Measurements from ENCODE around the gene UBE2E2. TPM values are rescaled to one million over a fixed set of nuclear protein-coding genes. Genes with fewer than 3 reads are reported as not detected.

UBE2E2 gene
- total RNA-seq, 1 donor from 2014 or later = 89.8 TPM

DNA sequence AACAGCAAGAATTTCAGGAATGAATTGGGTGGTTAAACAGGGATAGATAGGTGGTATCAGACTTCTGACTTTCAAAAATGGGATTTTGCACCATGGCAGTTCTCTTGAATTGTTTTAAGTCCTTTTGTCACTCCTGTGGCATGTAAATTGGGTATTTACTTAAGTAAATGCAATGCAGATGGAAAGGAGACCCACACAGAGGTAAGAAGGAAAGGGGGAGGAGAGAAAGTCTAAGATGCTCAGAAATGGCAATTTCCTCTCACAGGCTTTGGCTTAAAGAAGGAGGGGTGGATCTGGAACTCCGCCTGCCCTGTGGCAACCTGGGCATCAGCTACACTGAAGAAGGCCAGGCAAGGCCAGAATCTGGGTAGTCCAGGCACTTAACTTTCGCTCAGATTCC, 405.5 kb downstream of the UBE2E2 start:
- TF ChIP-seq, protein P1, sequence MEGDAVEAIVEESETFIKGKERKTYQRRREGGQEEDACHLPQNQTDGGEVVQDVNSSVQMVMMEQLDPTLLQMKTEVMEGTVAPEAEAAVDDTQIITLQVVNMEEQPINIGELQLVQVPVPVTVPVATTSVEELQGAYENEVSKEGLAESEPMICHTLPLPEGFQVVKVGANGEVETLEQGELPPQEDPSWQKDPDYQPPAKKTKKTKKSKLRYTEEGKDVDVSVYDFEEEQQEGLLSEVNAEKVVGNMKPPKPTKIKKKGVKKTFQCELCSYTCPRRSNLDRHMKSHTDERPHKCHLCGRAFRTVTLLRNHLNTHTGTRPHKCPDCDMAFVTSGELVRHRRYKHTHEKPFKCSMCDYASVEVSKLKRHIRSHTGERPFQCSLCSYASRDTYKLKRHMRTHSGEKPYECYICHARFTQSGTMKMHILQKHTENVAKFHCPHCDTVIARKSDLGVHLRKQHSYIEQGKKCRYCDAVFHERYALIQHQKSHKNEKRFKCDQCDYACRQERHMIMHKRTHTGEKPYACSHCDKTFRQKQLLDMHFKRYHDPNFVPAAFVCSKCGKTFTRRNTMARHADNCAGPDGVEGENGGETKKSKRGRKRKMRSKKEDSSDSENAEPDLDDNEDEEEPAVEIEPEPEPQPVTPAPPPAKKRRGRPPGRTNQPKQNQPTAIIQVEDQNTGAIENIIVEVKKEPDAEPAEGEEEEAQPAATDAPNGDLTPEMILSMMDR (IDR thresholded peaks at IDR 0.05) = no peak
- no peak for TF ChIP-seq EZH2phosphoT487 (IDR thresholded peaks at IDR 0.05)
- no peak for TF ChIP-seq EZH2 (IDR thresholded peaks at IDR 0.05)
- no peak overlapping the region for H3K4me2 ChIP-seq
- no peaks in the 10 kb centered on the region for H3F3A ChIP-seq (ENCODE audit: low read depth)
- no peaks in the 10 kb centered on the region for H3K79me2 ChIP-seq (ENCODE audit: low read depth)
- no peak overlapping the region for H2AFZ ChIP-seq (replicated peaks)
- Mint-ChIP-seq H3K36me3 (no peaks in the 10 kb centered on the region), H3K27me3 (ENCODE audit: insufficient read depth, low read depth) (peaks cover 9% of the 10 kb centered on the region), H3K27ac (no peak overlapping the region), H3K9me3 (no peaks in the 10 kb centered on the region), H3K4me3 (no peak overlapping the region), H3K4me1 (peaks cover 16% of the 10 kb centered on the region)
- no peak overlapping the region for H3K4me3 ChIP-seq
- H3K4me1 ChIP-seq = peaks cover 15% of the 10 kb centered on the region
- H3K27me3 ChIP-seq = no peaks in the 10 kb centered on the region
- H3K36me3 ChIP-seq = no peaks in the 10 kb centered on the region
- no peaks in the 10 kb centered on the region for H4K20me1 ChIP-seq (ENCODE audit: low read depth)
- DNase-seq (ENCODE audit: low spot score) = no peak
- no peak overlapping the region for H3K27ac ChIP-seq
- no peaks in the 10 kb centered on the region for H3K9me3 ChIP-seq (ENCODE audit: low read depth)
- no peak overlapping the region for H3K9ac ChIP-seq

DNA sequence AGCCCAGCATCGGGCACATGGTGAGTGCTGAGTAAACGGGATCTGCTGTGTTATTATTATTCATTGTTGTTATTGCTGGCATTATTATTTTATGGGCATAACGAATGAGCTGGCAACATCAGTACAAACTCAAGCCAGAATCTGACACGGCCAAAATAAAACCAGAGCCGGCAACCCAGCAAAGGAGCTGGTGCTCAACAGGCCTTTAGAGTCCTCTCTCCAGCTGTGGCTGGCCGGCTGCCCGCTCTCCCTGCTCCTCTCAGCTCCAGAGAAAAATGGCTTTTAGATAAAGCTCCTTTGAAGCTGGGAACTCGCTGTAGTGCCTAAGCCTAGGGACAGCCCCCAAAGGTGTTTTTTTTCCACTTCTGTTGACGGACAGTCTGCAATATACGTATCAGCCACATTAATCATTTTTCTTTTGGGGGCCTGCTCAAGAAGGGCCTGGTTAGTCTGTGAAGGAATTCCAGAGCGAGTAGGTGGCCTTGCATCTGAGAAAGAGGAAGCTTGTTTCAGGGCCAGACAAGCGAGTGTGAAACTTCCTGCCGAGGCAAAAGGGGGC, 408.7 kb downstream of the UBE2E2 start:
- Histone ChIP-seq H3F3A (ENCODE audit: low read depth) (no peaks in the 10 kb centered on the region), H3K4me1 (peaks cover 15% of the 10 kb centered on the region), H3K79me2 (ENCODE audit: low read depth) (no peaks in the 10 kb centered on the region), H2AFZ (replicated peaks) (peak overlapping the region; percentile 46), H3K4me3 (no peak overlapping the region), H3K4me2 (no peak overlapping the region), H3K27me3 (no peaks in the 10 kb centered on the region), H4K20me1 (ENCODE audit: low read depth) (no peaks in the 10 kb centered on the region), H3K36me3 (no peaks in the 10 kb centered on the region), H3K9me3 (ENCODE audit: low read depth) (no peaks in the 10 kb centered on the region), H3K9ac (no peak overlapping the region), H3K27ac (no peak overlapping the region)
- H3K27ac Mint-ChIP-seq = no peak overlapping the region
- peaks cover 11% of the 10 kb centered on the region for H3K4me1 Mint-ChIP-seq
- no peaks in the 10 kb centered on the region for H3K36me3 Mint-ChIP-seq
- H3K27me3 Mint-ChIP-seq (ENCODE audit: insufficient read depth, low read depth) = peaks cover 5% of the 10 kb centered on the region
- no peak for DNase-seq (ENCODE audit: low spot score)
- no peaks in the 10 kb centered on the region for H3K9me3 Mint-ChIP-seq
- no peak for TF ChIP-seq EZH2phosphoT487 (IDR thresholded peaks at IDR 0.05)
- TF ChIP-seq, protein P1 (IDR thresholded peaks at IDR 0.05) = no peak
- no peak for TF ChIP-seq EZH2 (IDR thresholded peaks at IDR 0.05)
- no peak overlapping the region for H3K4me3 Mint-ChIP-seq

DNA sequence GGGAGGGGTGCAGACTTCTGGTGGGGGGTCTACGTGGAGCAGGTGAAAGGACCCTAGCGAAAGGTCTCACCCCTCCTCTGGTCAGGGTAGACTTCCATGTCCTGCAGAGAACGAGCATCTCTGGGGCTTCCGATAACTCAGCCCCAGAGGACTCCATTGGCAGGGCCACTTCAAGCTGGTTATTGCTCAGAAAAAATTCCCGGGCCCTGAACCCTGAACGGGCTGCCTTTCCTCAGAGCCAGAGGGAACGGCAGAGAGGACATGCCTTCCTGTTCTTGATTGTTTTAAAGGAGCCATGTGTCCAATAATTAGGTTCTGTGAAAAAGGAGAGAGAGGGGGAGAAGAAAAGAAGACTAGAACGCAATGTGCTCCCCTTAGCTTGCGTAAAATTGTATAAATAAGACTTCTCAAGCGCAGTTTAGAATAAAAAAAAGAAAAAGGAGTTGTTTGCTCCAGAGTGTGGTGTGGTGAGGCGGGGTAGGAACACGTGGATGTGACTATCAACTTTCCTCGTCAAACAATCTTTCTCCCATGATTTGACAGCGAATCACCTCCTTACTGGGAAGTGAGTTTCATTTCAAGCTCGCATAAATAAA, 409.3 kb downstream of the UBE2E2 start:
- H3K27me3 ChIP-seq = no peaks in the 10 kb centered on the region
- no peak overlapping the region for H3K27ac ChIP-seq
- H3K79me2 ChIP-seq (ENCODE audit: low read depth) = no peaks in the 10 kb centered on the region
- no peaks in the 10 kb centered on the region for H3F3A ChIP-seq (ENCODE audit: low read depth)
- no peak overlapping the region for H3K9ac ChIP-seq
- Mint-ChIP-seq H3K9me3 (no peaks in the 10 kb centered on the region), H3K36me3 (no peaks in the 10 kb centered on the region), H3K4me3 (no peak overlapping the region), H3K27me3 (ENCODE audit: insufficient read depth, low read depth) (peaks cover 5% of the 10 kb centered on the region), H3K27ac (no peak overlapping the region), H3K4me1 (peaks cover 11% of the 10 kb centered on the region)
- H3K9me3 ChIP-seq (ENCODE audit: low read depth) = no peaks in the 10 kb centered on the region
- H2AFZ ChIP-seq (replicated peaks) = no peak overlapping the region
- DNase-seq (ENCODE audit: low spot score) = no peak
- H3K4me2 ChIP-seq = no peak overlapping the region
- TF ChIP-seq EZH2 (IDR thresholded peaks at IDR 0.05) (no peak), EZH2phosphoT487 (IDR thresholded peaks at IDR 0.05) (no peak)
- TF ChIP-seq, protein P1 (IDR thresholded peaks at IDR 0.05) = no peak
- no peaks in the 10 kb centered on the region for H3K36me3 ChIP-seq
- H4K20me1 ChIP-seq (ENCODE audit: low read depth) = no peaks in the 10 kb centered on the region
- H3K4me3 ChIP-seq = no peak overlapping the region
- peaks cover 15% of the 10 kb centered on the region for H3K4me1 ChIP-seq
